Measurements from ENCODE around the gene UNC45A.

Gene UNC45A

GRCh38 chr15:90932660-90932991, 2.5 kb upstream of the UNC45A start:
- POLR2A ChIA-PET: interaction anchor here (0.5 to 11.4 kb wide), 14 partner anchors 9 to 1900 kb away, joined by 3 to 179 read pairs (median 4); partner anchors contain the start of genes BLM, MAN2A2, RCCD1 and VPS33B
- Histone ChIP-seq H3K27ac (ENCODE audit: extremely low read depth, low read depth, low read length) (peak overlapping the region; percentile 2; the same call in 1 of the 2 replicates), H3K4me1 (ENCODE audit: control insufficient read depth, insufficient read depth, low read length) (0 out of 2 replicates have a peak, but pooled peaks cover 2% of the 10 kb centered on the region), H3K9me3 (ENCODE audit: control insufficient read depth, insufficient read depth, low read depth, low read length) (no peaks in the 10 kb centered on the region), H3K36me3 (ENCODE audit: control insufficient read depth in 2 of 2, insufficient read depth in 1 of 2, low read length in 2 of 2) (peaks cover 10 to 15% of the 10 kb centered on the region in 2 experiments; a peak in 2 of 3 replicates), H3K4me3 (ENCODE audit: low read depth, low read length) (no peak overlapping the region; the same call in 1 of the 2 replicates)
- CTCF ChIA-PET: interaction anchor here (0.6 to 11.7 kb wide), 48 partner anchors 9 to 1770 kb away, joined by 3 to 163 read pairs (median 5); partner anchors contain the start of genes MAN2A2, RCCD1 and VPS33B
- 0 out of 2 replicates have a peak, but pooled peaks have one; percentile 11 for TF ChIP-seq ZNF501 (tag by site-specific recombination; IDR thresholded peaks at IDR 0.05)
- TF ChIP-seq OVOL3 (tag by site-specific recombination; IDR thresholded peaks at IDR 0.05): no peak
- TF ChIP-seq ZNF677 (tag by site-specific recombination; IDR thresholded peaks at IDR 0.05): no peak
- TF ChIP-seq ZNF350 (tag by site-specific recombination; IDR thresholded peaks at IDR 0.05): no peak
- no peak for TF ChIP-seq ZNF692 (tag by site-specific recombination; IDR thresholded peaks at IDR 0.05)
- TF ChIP-seq KLF9 (tag by site-specific recombination; IDR thresholded peaks at IDR 0.05; ENCODE audit: low read depth): no peak
- TF ChIP-seq ZNF670 (tag by site-specific recombination; IDR thresholded peaks at IDR 0.05; ENCODE audit: low read depth): no peak
- TF ChIP-seq ZBTB21 (tag by site-specific recombination; IDR thresholded peaks at IDR 0.05): no peak
- no peak for TF ChIP-seq KLF10 (tag by site-specific recombination; IDR thresholded peaks at IDR 0.05)
- TF ChIP-seq REST (tag by site-specific recombination; IDR thresholded peaks at IDR 0.05): peak; percentile 65
- 0 out of 2 replicates have a peak, but pooled peaks have one; percentile 4 for TF ChIP-seq SP7 (tag by site-specific recombination; IDR thresholded peaks at IDR 0.05)
- TF ChIP-seq ZNF701 (tag by site-specific recombination; IDR thresholded peaks at IDR 0.05): 0 out of 2 replicates have a peak, but pooled peaks have one; percentile 28

GRCh38 chr15:90933301-90933700, 1.8 kb upstream of the UNC45A start:
- no peak for TF ChIP-seq ZNF677 (tag by site-specific recombination; IDR thresholded peaks at IDR 0.05)
- no peak for TF ChIP-seq ZNF600 (tag by site-specific recombination; IDR thresholded peaks at IDR 0.05)
- TF ChIP-seq ZNF501 (tag by site-specific recombination; IDR thresholded peaks at IDR 0.05): no peak
- TF ChIP-seq HOXA7 (CRISPR knock-in tag; IDR thresholded peaks at IDR 0.05; ENCODE audit: borderline replicate concordance): no peak
- TF ChIP-seq MZF1 (tag by site-specific recombination; IDR thresholded peaks at IDR 0.05; ENCODE audit: borderline replicate concordance): no peak
- TF ChIP-seq KLF16 (tag by site-specific recombination; IDR thresholded peaks at IDR 0.05): no peak
- TF ChIP-seq ZNF777 (tag by site-specific recombination; IDR thresholded peaks at IDR 0.05; ENCODE audit: borderline replicate concordance): no peak
- no peak overlapping the region for H3K4me3 ChIP-seq (ENCODE audit: low read depth, low read length)
- H3K4me1 ChIP-seq (ENCODE audit: control insufficient read depth, insufficient read depth, low read length): 0 out of 2 replicates have a peak, but pooled peaks cover 2% of the 10 kb centered on the region
- H3K9me3 ChIP-seq (ENCODE audit: control insufficient read depth, insufficient read depth, low read depth, low read length): no peaks in the 10 kb centered on the region
- ChIA-PET CTCF (interaction anchor here (0.6 to 11.7 kb wide), 44 partner anchors 9 to 876 kb away, joined by 3 to 163 read pairs (median 6); partner anchors contain the start of genes MAN2A2, RCCD1 and VPS33B), POLR2A (interaction anchor here (1.1 to 11.4 kb wide), 6 partner anchors 9 to 216 kb away, joined by 3 to 179 read pairs (median 11); partner anchors contain the start of genes BLM, MAN2A2, RCCD1 and VPS33B)
- peaks cover 15 to 21% of the 10 kb centered on the region in 2 experiments; a peak in 2 of 3 replicates for H3K36me3 ChIP-seq (ENCODE audit: control insufficient read depth in 2 of 2, insufficient read depth in 1 of 2, low read length in 2 of 2)
- H3K27ac ChIP-seq (ENCODE audit: extremely low read depth, low read depth, low read length): no peak overlapping the region
